Urinary bladder (tissue), 4 donors: ENCODE measurements around the gene OR1E1. TPM values are rescaled to one million over a fixed set of nuclear protein-coding genes. Genes with fewer than 3 reads are reported as not detected.
"Not testable (repeated sequence)": the region's sequence is repeated elsewhere in the genome, so short reads cannot be mapped to it uniquely, and the experiment has no call there.

Experiments used
- DNase-seq: peaks from one replicate; pipeline ENCODE4 v3.0.0-alpha.2; 2015; ENCODE audit errors: extremely low spot score
- H3K27ac ChIP-seq: one replicate; pipeline ENCODE4 v1.5.1; 2013; ENCODE audit warnings: low read depth, mild to moderate bottlenecking, moderate library complexity
- H3K36me3 ChIP-seq: one replicate; pipeline ENCODE4 v1.6.1; 2013; ENCODE audit warnings: mild to moderate bottlenecking, moderate library complexity; ENCODE audit not compliant: insufficient read depth
- H3K4me1 ChIP-seq: one replicate; pipeline ENCODE4 v1.6.1; 2013; ENCODE audit warnings: mild to moderate bottlenecking, moderate library complexity; ENCODE audit not compliant: insufficient read depth
- H3K4me3 ChIP-seq: one replicate; pipeline ENCODE4 v1.5.1; 2013; ENCODE audit warnings: low read depth, low read length
- WGBS: extraction: QIAGEN DNeasy Blood & Tissue Kit; methylation state at CpG from one replicate; pipeline ENCODE4 v1.1.7; 2013; 5-methylcytosine and 5-hydroxymethylcytosine counted together
- polyA plus RNA-seq: library from polyadenylated mRNA; stranded (reverse); fragments of 200-250 nt; gene quantifications from one replicate; pipeline ENCODE4 v1.2.3, GENCODE V29; 2013
- small RNA-seq: library from RNA; depleted of rRNA; stranded (forward); fragments of <200 nt; gene quantifications from one replicate; pipeline ENCODE3, GENCODE V24; 2014
- total RNA-seq: library from RNA; depleted of rRNA; stranded (reverse); fragments of >200 nt; gene quantifications from one replicate; pipeline ENCODE4 v1.2.3, GENCODE V29; 2014
- donor health status: healthy with polysubstance abuse.
- donor health status: healthy.

The OR1E1 gene
- total and polyA plus RNA-seq, 2 donors: not detected

GRCh38 chr17:3389791-3390190 lies 8.4 kb downstream of the OR1E1 start:
- no peak for DNase-seq
- Histone ChIP-seq H3K4me1 (no peaks in the 10 kb centered on the region), H3K36me3 (no peaks in the 10 kb centered on the region), H3K27ac (no peak overlapping the region), H3K4me3 (no peak overlapping the region)
- WGBS: 71% methylated on average over 4 of the region's 4 CpGs

GRCh38 chr17:3385869-3386816 lies 12.1 kb downstream of the OR1E1 start, which contains the start of gene OR3A2:
Gene OR3A2, minus strand, starts transcription at chr17:3386308.
- H3K4me1 ChIP-seq: no peaks in the 10 kb centered on the region
- H3K36me3 ChIP-seq: no peaks in the 10 kb centered on the region
- H3K4me3 ChIP-seq: no peak within 1 kb of the TSS
- 27% methylated on average over 92 of the region's 92 CpGs for WGBS
- DNase-seq: no peak
- no peak within 1 kb of the TSS for H3K27ac ChIP-seq

- no peaks in the 10 kb centered on the region for H3K4me1 ChIP-seq
- WGBS: 80% methylated on average over 5 of the region's 5 CpGs
- no peak overlapping the region for H3K27ac ChIP-seq
- no peak overlapping the region for H3K4me3 ChIP-seq
- no peaks in the 10 kb centered on the region for H3K36me3 ChIP-seq
- DNase-seq: no peak
Measured at GRCh38 chr17:3381957-3382356, 16.3 kb downstream of the OR1E1 start.

GRCh38 chr17:3378321-3378720 lies 19.9 kb downstream of the OR1E1 start:
- Histone ChIP-seq H3K4me3 (no peak overlapping the region), H3K4me1 (no peaks in the 10 kb centered on the region), H3K36me3 (no peaks in the 10 kb centered on the region), H3K27ac (no peak overlapping the region)
- no peak for DNase-seq
- 83% methylated on average over 8 of the region's 8 CpGs for WGBS

GRCh38 chr17:3371167-3371566 lies 27.0 kb downstream of the OR1E1 start:
- not testable (repeated sequence) for H3K4me3 ChIP-seq, H3K36me3 ChIP-seq, H3K4me1 ChIP-seq, H3K27ac ChIP-seq, DNase-seq
- 92% methylated on average over 27 of the region's 31 CpGs for WGBS

Small RNA genes lying within 50 kb of the gene (small RNA-seq; reads per million reads assigned to genes)
- not detected for gene OR1AC1P

Other genes starting within 250 kb of the OR1E1 start
- not detected for gene OR1A2, start 200.9 kb downstream of the OR1E1 start, total RNA-seq
- not detected for gene OR1A2, start 200.9 kb downstream of the OR1E1 start, polyA plus RNA-seq
- gene OR1A1, start 190.7 kb downstream of the OR1E1 start, total RNA-seq: not detected
- not detected for gene OR1A1, start 190.7 kb downstream of the OR1E1 start, polyA plus RNA-seq
- gene OR3A1, start 100.0 kb downstream of the OR1E1 start, total RNA-seq: not detected
- gene OR3A1, start 100.0 kb downstream of the OR1E1 start, polyA plus RNA-seq: not detected
- gene OR3A2, start 12.1 kb downstream of the OR1E1 start, total RNA-seq: 0.42 TPM
- 0.22 TPM for gene OR3A2, start 12.1 kb downstream of the OR1E1 start, polyA plus RNA-seq
- gene OR3A3, start 13.0 kb upstream of the OR1E1 start, total RNA-seq: not detected
- not detected for gene OR3A3, start 13.0 kb upstream of the OR1E1 start, polyA plus RNA-seq
- not detected for gene OR1E2, start 35.4 kb upstream of the OR1E1 start, total RNA-seq
- not detected for gene OR1E2, start 35.4 kb upstream of the OR1E1 start, polyA plus RNA-seq
- gene SPATA22, start 73.4 kb upstream of the OR1E1 start, total RNA-seq: 1.0 TPM
- 0.23 TPM for gene SPATA22, start 73.4 kb upstream of the OR1E1 start, polyA plus RNA-seq
- gene ASPA, start 77.6 kb upstream of the OR1E1 start, total RNA-seq: 44.9 TPM
- 2.8 TPM for gene ASPA, start 77.6 kb upstream of the OR1E1 start, polyA plus RNA-seq
- 5.1 TPM for gene TRPV3, start 159.4 kb upstream of the OR1E1 start, total RNA-seq
- 0.80 TPM for gene TRPV3, start 159.4 kb upstream of the OR1E1 start, polyA plus RNA-seq
- gene TRPV1, start 211.0 kb upstream of the OR1E1 start, total RNA-seq: 4.5 TPM
- 4.0 TPM for gene TRPV1, start 211.0 kb upstream of the OR1E1 start, polyA plus RNA-seq
- gene SHPK, start 237.8 kb upstream of the OR1E1 start, total RNA-seq: 12.6 TPM
- 8.0 TPM for gene SHPK, start 237.8 kb upstream of the OR1E1 start, polyA plus RNA-seq
- 10.6 TPM for gene CTNS, start 238.3 kb upstream of the OR1E1 start, total RNA-seq
- gene CTNS, start 238.3 kb upstream of the OR1E1 start, polyA plus RNA-seq: 13.8 TPM